ENCODE measurements around the gene ITIH4. TPM values are rescaled to one million over a fixed set of nuclear protein-coding genes. Genes with fewer than 3 reads are reported as not detected.

Gene ITIH4
- total and polyA plus RNA-seq, 10 of the 15 experiments (the other 5 are each of a cell fraction or from before 2014, with no cell fraction given): 0.64 to 4.1 (median 1.3) TPM

DNA sequence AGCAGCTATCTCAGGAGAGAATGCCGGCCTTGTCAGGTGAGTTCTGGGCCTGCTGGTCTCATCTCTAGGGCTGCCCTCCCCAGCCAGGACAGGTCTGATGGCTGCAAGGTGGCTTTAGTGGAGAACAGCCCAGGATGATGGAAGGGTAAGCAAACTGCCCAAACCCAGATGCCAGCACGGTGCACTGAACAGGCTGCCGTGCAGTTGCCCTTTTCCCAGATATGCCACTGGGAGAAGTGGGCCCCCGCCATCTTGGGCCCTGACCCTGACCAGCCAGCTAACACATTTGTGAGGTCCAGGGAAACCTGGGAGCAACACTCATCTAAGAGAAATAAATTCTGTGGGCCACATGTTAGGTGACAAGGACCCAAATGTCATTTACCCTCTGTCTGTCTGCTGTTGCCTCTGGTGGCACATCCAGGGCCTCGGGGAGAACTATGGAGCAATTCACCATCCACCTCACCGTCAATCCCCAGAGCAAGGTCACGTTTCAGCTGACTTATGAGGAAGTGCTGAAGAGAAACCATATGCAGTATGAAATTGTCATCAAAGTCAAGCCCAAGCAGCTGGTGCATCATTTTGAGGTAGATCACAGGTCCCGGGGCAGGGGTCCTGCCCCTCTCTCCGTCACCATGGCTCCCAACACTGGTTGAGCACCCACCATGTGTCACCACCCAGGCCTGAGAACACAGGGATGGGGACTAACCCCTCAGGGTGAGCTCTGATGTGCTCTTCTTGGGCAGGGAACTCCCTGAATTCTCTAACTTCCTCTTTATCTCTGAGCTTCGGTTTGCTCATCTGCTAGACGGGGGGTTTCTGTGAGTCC, 51.2 kb downstream of the ITIH4 start (continued):
- TF ChIP-seq GATAD2B (conservative IDR thresholded peaks at IDR 0.05; ENCODE audit: low read depth) (0 out of 2 replicates have a peak, but pooled peaks have one; percentile 53), CREM (IDR thresholded peaks at IDR 0.05; ENCODE audit: low read depth) (peak; percentile 13; the same call in 1 of the 2 replicates), ZSCAN29 (IDR thresholded peaks at IDR 0.05) (no peak), RAD21 (IDR thresholded peaks at IDR 0.05; ENCODE audit: insufficient read depth, low read depth, low read length) (no peak), MAX (IDR thresholded peaks at IDR 0.05; ENCODE audit: low read depth, low read length) (no peak)

DNA sequence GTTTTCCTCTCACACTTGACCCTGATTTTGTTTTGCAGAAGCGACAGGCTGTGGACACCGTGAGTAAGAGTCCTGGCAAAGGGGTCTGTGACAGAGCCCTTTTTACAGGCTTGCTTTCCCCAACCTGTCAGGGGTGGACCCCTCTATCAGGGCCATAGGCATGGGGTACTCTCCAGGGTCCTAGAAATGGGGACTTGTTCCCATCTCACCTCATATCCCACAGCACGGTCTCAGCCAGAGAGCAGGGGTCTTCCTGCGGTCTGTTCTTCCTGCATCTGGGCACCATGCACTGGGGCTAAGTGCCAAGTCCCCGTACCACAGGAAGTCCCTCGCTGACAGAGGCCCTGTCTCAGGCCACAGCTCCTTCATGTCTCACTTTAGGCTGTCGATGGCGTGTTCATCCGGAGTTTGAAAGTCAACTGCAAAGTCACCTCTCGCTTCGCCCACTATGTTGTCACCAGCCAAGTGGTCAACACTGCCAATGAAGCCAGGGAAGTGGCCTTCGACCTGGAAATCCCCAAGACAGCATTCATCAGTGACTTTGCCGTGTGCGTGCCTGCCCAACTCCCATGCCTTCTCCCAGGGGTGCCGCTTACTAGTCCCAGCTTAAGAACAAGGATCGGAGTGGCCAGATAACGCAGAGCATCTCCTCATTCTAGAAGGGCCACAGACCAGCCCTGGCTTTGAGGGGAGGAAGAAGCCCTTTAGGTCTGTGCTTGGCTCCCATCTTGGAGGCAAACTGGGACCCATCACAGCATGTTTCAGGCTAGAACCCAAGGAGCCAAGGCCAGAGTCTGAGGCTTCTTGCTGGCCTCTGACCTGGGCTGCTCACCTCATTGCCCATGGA, 52.3 kb downstream of the ITIH4 start:
- DNase-seq (ENCODE audit: low read depth, low spot score): no peak

More for the DNA sequence above, 52.3 kb downstream of the ITIH4 start:
- H3K27me3 ChIP-seq (replicated peaks in 1 of 2; ENCODE audit: control insufficient read depth in 2 of 2, insufficient read depth in 2 of 2, low read length in 1 of 2): no peaks in the 10 kb centered on the region; a peak in 1 of 4 replicates
- CTCF ChIA-PET: no interaction called here
- no peak overlapping the region for H2AFZ ChIP-seq (ENCODE audit: control insufficient read depth, low read depth, low read length)
- FAIRE-seq (no peak), ATAC-seq (no peak)
- peaks cover 11% of the 10 kb centered on the region for H3K4me1 ChIP-seq (ENCODE audit: control insufficient read depth, insufficient read depth, low read length)
- SMC1A ChIA-PET (ENCODE audit: uncharacterized antibody, unreplicated experiment): interaction anchor here (1.1 kb wide), 1 partner anchor 15 kb away, joined by 3 read pairs; no protein-coding TSS in a partner anchor
- no peaks in the 10 kb centered on the region for H4K20me1 ChIP-seq (ENCODE audit: control insufficient read depth, insufficient read depth)
- no peak overlapping the region for H3K4me2 ChIP-seq (ENCODE audit: control insufficient read depth, insufficient read depth)
- RAD21 ChIA-PET (ENCODE audit: unreplicated experiment): interaction anchor here (1.5 kb wide), 1 partner anchor 43 kb away, joined by 5 read pairs; no protein-coding TSS in a partner anchor
- no peak overlapping the region for H3K9ac ChIP-seq (ENCODE audit: control insufficient read depth, insufficient read depth, low read length)
- no peak overlapping the region for H3K27ac ChIP-seq (ENCODE audit: control insufficient read depth, insufficient read depth)
- TF ChIP-seq, protein P1, sequence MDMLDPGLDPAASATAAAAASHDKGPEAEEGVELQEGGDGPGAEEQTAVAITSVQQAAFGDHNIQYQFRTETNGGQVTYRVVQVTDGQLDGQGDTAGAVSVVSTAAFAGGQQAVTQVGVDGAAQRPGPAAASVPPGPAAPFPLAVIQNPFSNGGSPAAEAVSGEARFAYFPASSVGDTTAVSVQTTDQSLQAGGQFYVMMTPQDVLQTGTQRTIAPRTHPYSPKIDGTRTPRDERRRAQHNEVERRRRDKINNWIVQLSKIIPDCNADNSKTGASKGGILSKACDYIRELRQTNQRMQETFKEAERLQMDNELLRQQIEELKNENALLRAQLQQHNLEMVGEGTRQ (IDR thresholded peaks at IDR 0.05; ENCODE audit: borderline replicate concordance, low read depth, low read length): no peak
- TF ChIP-seq REST (IDR thresholded peaks at IDR 0.05; ENCODE audit: low read depth, low read length): peak; percentile 40; the same call in 1 of the 2 replicates
- no peaks in the 10 kb centered on the region for H3K36me3 ChIP-seq (ENCODE audit: control insufficient read depth in 2 of 2, insufficient read depth in 2 of 2, low read length in 1 of 2)
- no peak overlapping the region for H3K4me3 ChIP-seq
- BruUV-seq (replicated peaks): no TSS peak
- WGBS (ENCODE audit: insufficient coverage, insufficient replicate concordance, low lambda C conversion rate, missing lambda C conversion rate): 62% methylated on average over 17 of the region's 17 CpGs
- H3K79me2 ChIP-seq (ENCODE audit: control insufficient read depth, insufficient read depth, low read length): no peaks in the 10 kb centered on the region
- intact Hi-C loops (cut with micrococcal nuclease; ENCODE audit: unreplicated experiment): no loop called here
- POLR2A ChIA-PET: interaction anchor here (0.8 to 1.1 kb wide), 2 partner anchors 36 to 82 kb away, joined by 3 to 4 read pairs; no protein-coding TSS in a partner anchor
- H3K9me3 ChIP-seq (replicated peaks; ENCODE audit: control insufficient read depth, insufficient read depth, low read length): no peaks in the 10 kb centered on the region
- in situ Hi-C loops (cut with MboI): no loop called here

All from GM12878 (cell line).